NCI-H2196 (cell line): Measurements from ENCODE around the gene RALB.
"Not testable (repeated sequence)": the region's sequence is repeated elsewhere in the genome, so short reads cannot be mapped to it uniquely, and the experiment has no call there.

Experiments used
- DNase-seq: peaks from one replicate; lab custom pipeline; 2025; ENCODE audit not compliant: unreplicated experiment; lab: John Stamatoyannopoulos, UW

The RALB gene

DNA sequence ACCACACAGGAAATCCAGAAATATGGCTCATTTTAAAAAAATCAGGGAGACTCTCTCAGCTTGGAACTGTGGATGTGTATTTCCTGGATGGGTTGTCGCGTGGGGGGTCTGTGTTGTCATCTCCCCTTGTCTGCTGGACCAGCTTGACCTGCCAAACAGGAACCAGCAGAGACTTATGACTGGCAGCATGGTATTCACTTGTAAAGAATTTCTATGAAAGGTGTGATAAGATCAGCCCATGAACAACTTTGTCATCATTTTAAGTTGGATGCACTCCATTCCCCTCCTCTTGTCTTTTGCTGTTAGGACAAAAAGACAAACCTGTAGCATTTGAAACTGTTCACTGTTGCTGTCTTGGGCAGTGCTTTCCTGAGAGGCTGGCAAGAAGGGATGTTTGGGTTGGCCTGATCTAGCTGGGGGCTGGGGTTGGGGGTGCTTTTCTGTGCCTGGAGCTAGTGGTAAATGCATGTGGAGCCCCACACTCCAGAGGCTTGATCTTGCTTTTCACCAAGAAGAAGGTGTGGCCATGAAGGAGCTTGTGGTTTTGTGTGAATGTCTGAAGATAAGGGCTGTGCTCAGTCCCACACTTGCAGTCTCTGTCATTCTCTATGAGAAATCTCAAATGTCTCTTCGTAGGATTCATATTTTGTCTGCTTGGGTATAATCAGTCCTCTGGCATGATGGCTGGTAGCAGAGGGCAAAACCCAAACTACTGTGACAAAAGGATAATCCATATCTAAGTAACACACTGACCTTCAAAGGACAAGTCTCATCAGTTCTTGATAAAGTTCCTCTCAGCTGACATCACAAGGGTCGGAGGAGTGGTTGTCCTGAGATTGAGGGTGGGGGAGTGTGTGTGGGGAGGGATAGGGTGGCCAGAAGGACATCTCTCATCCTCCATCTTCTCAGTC lies 39.0 kb downstream of the RALB start:
- peak; percentile 13 for DNase-seq

DNA sequence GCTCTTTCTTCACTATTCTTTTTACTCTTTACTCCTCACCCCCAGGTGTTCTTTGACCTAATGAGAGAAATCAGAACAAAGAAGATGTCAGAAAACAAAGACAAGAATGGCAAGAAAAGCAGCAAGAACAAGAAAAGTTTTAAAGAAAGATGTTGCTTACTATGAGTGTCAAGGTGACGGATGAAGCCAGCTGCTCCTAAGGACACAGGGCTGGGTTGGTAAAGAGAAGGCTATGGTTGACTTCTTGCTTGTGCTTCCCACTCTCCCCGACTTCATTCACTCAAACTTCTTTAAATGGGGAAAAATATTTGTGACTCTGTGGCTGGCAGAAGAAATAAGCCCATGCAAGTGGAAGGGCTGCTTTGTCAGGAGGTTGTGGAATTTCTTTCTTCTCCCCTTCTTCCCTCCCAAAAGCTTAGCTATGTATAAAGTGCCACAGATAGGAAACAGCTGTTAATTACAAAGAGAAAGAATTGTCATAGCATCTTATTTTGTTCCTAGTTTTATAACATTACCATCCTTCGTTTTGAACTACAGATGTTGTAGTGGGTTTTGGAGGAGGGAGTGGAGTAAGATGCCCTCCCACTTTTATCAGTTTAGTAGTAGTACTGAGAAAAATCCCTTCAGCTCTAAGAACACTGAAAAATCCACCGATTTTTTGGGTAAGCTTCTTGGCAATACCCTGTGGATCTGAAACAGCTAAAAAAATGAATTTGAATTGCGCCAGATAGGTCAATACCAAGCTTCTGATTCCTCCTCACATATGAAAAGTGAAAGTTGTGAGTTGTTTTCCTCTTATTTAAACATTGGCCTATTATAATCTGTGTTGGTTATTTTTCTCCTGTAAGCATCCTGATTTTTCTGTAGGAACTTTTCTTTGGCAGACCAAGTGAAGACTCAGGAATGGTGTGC lies 40.7 kb downstream of the RALB start:
- no peak for DNase-seq

DNA sequence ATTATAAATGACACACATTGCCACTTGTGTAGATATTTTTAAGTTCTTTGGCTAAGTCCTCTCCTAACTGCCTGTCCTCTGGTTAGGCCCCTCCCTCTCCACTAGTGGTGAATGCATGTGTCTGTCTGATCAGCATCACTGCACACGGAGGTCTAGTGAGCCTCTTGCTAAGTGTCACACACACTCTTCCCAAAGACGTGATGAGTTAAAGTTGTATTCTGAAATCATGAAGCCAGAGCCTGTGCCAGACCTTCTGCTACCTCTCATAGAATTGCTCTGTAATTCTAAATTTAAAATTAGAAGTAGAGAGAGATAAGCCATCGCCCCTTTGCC lies 41.3 kb downstream of the RALB start:
- DNase-seq: no peak

DNA sequence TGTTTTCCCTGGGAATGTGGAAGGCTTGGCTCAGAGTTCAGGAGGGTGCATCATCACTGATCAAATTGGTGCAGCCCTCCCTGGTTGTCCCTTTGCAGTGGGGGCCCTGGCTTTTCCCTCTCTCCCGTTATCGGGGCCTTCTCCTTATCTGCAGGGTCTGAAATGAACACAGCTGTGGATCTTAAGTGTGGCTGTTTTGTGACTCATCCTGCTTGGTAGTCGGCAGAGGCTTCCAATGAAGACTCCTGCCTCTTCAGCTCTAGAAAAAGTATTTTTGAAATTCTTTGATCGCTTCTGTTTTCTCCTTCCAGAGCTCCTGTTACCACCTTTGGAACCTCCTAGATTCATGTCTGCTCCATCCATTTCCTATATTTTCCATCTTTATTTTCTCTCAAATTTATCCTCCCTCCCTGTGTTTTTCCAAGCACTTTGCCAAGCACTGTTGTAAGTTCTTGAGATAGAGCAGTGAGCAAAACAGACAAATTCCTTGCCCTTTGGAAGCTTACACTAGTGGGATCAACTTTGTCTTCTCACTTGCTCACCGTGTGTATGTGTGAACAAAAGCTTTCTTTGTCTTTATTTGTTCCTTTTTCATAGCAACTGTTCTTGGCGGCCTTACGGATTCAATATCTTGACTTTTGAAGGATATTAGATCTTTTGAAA lies 45.7 kb downstream of the RALB start:
- DNase-seq: no peak

DNA sequence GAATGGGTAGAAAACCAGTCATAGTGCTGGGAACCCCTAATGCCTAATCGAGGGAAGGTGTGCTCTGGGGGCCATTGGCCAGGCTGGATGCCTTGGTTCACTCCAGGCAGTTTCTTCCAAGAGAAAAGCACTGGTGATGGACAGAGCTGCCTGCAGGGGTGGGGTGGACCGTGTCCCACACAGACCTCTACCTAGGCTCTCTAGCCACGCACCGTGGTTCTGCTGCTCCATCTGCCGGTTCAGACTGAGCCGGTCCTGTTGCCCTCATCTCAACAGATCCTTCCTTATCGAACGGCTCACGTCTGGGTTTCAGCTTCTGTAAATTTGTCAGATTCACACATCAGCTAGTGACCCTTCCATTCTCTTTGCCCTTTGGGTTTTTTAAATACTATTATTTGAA lies 46.4 kb downstream of the RALB start:
- no peak for DNase-seq

DNA sequence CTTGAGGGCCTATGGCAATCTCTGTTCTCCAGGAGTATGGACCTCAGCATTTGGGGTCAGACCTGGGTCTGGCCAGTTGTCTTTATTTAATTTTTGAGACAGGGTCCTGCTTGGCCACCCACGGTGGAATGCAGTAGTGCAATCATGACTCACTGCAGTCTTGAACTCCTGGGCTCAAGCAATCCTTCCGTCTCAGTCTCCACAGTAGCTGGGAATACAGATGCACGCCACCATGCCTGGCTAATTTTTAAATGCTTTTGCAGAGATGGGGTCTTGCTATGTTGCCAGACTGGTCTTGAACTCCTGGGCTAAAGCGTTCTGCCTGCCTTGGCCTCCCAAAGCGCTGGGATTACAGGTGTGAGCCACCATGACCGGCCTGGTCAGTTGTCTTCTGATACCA lies 46.9 kb downstream of the RALB start:
- no peak for DNase-seq

DNA sequence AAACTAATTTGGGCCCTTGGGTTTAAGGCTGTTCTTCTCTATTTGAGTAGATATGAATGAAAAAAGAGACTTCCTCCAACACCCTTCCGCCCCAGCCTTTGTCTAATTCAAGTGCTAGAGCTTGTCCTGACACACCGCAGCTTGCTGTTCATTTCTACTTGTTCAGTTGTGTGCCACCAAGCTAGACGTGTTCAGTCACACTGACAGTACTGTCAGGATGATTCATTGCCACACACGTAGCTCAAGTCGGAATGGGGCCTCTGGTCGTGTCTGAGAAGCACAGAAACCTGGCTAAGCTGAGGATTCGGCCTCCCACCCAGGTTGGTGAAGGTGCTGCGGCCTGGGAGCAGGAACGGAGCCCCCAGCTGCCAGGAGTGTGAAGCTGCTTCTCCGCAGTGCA lies 47.7 kb downstream of the RALB start:
- no peak for DNase-seq

DNA sequence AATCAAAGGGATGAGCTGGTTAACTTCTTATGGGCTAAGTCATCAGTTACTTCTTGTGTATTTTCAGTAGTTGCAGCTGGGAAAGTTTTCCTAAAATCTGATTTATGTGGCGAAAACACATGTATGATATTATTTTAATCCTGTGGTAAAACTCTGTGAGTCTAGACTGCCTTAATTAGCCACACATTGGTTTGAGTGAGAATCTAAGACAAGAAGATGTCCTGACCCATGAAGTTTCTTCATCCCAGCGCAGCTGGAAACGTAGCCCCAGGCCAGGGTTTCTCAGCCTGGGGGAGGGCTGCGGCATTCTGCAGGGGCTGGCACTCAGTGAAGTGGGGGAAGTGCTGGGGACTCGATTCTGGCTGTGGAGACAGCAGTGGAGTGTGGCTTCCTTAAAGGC lies 48.6 kb downstream of the RALB start:
- DNase-seq: no peak

DNA sequence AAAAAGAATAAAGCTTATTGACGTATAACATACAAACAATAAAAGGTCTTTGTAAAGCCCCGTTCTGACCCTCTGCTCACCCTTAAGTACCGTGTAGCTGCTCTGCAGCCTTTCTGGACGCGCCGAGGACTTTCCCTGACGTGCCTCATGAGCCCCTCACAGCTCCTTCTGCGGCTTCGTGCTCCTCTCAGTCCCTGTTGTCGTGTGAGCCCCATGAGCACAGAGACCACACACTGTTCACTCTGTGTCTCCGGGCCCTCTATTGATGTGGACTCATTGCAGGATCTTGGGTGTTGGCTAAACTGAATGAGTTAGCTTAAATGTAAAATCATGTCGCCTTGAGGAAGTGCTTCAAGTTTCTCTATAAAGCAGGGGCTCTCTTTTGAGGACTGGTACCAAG lies 49.6 kb downstream of the RALB start:
- no peak for DNase-seq

DNA sequence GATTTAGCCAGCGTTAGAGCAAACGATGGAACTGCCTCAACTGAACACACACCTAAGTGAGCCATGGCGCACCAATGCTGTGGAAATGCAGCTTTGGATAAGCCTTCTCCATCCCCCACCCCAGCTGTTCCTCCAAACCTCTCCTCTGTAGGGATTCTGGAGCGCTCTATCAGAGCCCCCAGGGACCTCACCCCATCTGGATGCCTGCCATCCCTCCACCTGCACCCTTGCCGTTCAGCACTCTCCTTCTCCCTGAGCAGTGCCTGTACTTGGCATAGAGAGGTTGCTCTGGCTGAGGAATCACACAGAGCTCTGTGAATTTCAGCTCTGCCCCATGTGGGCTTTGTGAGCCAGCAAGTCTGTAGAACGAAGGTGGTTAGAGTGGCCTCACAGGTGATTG lies 50.5 kb downstream of the RALB start:
- no peak for DNase-seq

DNA sequence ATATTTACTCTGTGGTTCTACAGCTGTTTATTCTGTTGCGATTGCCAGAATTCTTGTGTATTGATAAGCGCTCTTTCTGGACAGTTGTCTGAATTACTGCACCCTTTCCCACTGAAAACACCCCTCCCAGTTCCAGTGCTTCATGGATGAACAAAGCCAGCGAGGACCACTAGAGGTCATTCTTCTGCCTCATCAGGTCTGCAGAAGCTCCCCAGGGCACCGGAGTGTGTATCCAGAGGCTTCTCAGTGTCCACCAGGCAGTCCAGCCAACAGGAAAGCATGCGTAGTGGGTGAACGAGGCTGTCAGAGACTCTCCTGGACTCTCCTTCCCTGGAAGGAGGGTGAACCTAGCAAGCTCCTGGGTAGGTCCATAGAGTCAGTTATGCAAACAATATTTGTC lies 52.6 kb downstream of the RALB start:
- DNase-seq: no peak

DNA sequence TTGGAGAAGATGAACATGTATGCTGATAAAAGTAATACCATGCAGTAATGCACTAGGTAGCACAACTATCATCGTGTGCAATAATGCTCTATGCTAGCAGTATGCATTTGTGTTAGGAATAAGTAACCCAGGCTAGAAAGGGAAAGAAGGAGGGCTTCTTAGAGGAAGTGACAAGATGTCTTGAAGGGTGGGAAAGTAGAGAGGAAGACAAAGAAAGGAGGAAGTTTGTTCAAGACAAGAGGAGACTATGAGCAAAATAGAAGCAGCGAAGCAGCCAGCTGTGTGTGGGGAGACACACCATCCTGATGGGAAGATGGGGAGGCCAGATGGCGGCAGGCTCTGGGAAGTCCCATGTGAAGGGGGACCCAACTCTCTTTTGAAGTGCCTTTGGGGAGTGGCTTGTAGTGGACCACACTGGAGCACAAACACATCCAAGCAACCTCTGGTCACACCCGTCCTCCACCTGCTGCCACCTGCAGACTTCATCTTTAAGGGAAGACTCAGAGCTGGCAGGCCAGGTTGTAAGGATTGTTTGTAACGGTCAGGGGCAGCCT lies 53.4 kb downstream of the RALB start:
- no peak for DNase-seq

DNA sequence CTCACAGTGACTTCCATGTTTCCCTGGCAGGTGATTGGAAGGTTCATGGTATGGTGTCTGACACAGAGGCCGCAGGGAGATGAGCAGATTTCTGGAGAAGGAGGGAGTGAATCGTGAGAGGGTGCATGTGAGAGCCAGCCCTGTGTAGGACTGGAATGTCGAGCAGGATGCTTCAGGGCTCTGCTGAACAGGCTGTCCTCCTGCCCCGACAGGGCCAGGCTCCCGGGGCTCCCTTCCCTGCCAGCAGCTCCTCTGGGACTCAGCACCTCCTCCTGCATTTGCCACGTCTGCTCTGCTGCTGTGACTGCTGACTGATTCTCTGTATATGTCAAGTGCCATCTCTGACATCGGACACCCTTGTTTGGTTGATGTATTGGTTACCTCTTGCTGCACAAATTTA lies 54.8 kb downstream of the RALB start:
- no peak for DNase-seq

DNA sequence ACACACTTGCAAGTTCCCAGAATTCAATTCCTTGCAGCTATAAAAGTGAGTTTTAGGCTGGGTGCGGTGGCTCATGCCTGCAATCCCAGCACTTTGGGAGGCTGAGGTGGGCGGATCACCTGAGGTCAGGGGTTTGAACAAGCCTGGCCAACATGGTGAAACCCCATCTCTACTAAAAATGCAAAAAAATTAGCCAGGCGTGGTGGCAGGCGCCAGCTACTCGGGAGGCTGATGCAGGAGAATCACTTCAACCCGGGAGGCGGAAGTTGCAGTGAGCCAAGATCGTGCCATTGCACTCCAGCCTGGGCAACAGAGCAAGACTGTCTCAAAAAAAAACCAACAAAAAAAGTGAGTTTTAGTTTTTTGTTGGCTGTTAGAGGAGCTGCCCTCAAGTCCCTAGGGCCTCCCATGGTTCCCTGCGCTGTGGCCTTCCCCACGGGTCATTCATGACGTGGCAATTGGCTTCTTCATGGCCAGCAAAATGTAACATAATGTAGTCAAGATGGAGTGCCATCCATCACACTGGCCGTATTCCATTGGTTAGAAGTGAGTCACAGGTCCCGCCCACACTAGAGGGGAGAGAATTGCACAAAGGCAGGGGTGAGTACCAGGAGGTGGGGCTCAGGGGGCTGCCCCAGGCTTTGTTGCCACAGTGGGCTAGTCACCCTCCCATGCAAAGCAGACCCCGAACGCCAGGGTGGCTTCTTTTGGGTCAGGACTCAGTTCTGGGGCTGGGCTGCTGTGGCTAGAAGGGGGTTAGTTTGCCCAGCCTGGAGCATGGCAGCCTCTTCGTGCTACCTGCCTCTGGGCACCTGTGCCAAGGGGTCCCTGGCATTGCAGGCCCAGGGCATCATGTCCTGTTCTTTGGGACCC lies 55.6 kb downstream of the RALB start:
- DNase-seq: no peak

DNA sequence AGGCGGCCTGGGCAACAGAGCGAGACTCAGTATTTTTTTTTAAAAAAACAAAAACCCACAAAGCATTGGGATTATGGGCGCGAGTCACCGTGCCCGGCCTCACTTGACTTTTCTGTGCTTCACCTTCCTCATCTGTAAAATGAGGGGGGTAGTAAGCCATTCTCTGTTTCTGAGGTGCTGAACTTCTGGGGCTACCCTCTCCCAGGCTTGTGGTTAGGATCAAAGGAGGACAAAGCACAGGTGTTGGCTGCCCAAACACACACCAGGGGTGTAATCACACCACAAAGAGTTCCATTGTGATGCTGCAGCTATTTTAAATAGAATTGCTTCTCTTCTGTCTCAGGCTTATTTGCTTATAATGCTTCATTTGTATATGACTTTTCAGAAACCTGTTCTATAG lies 57.5 kb downstream of the RALB start:
- DNase-seq: no peak

DNA sequence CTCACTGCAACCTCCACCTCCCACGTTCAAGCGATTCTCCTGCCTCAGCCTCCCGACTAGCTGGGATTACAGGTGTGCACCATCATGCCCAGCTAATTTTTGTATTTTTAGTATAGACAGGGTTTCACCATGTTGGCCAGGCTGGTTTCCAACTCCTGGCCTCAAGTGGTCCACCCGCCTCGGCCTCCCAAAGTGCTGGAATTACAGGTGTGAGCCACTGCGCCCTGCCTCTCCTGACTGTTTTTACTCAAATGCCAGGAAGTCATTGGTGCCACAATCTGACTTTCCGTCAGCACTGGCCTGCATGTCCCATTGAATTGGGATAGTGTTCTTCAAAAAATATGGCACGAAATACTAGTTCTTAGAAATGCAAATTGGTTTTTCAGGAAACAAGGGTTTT lies 58.2 kb downstream of the RALB start:
- not testable (repeated sequence) for DNase-seq

DNA sequence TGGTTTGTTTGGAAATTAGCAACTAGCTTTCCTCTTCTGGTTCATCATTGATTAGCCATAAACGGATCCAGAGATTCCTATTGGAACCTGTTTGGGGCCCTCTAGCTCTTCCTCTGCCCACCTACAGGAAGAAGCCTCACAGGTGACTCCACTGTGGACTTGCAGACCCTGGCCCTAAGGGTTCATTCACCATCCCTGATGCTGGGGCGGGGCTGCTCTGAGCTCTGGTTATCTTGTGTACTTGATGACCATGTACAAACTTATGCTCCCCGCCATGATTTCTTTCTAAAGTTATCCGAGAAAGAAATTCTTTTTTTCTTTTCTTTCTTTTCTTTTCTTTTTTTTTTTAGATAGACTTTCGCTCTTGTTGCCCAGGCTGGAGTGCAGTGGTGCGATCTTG lies 59.4 kb downstream of the RALB start:
- no peak for DNase-seq

DNA sequence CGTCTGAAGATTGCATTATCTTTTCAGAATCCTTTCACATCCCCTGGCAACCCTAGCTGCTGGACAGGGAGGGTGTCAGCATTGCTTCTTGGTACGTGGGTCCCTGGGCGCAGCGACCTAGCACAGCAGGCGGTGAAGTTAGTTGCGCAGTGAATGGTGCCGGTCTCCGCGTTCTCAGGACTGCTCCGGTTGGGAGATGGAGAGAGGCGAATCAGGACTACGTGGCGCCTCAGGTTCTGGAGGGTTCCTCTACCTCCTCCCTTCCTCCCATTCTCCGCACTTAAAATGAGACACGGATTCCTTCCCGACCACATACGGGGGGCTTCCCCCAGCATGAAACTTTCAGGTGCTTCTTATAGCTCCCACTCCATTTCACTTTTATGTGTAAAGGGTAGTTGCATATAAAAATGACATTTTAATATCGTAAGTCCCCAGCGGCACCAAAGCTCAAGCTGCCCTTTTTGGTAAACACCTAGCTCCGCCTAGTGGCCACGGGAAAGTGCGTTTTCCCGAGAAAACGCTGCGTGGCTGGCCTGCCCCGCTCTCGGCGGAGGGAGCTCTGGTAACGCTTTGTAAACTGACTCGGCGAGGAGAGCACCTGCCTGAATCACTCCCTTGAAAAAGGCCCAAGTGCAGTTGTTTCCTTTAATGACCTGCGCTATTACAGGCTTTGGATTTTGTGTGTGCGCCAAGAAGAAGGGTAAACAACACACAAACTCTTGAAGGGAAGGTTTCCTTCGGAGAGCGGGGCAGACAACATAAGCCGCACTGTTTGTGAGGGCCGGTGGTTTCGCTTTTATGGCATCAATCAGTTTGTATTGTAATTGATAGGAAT lies 60.4 kb downstream of the RALB start:
- peak; percentile 88 for DNase-seq
